Keratinocyte (primary cell): ENCODE data around the gene TBC1D22B. TPM values are rescaled to one million over a fixed set of nuclear protein-coding genes. Genes with fewer than 3 reads are reported as not detected.

Source experiments
- DNase-seq: peaks from one replicate; pipeline ENCODE4 v3.0.0-alpha.2; 2011; ENCODE audit warnings: low read depth, missing footprints, low spot score
- FAIRE-seq: peaks from 2 replicates; lab custom pipeline; 2011; peaks lifted over from hg19 to GRCh38; lab: Jason Lieb, UNC
- H2AFZ ChIP-seq: 2 replicates; pipeline ENCODE4 v1.6.0; 2012; ENCODE audit warnings: low read length, control low read depth, inconsistent platforms; ENCODE audit not compliant: control insufficient read depth
- H3K27ac ChIP-seq: 2 replicates; pipeline ENCODE4 v1.5.1; 2011; ENCODE audit warnings: low read length; ENCODE audit not compliant: control insufficient read depth, insufficient read depth
- H3K27me3 ChIP-seq: 3 replicates; pipeline ENCODE4 v1.6.0; 2011; ENCODE audit warnings: low read length; ENCODE audit not compliant: control insufficient read depth, insufficient read depth; ENCODE audit errors: extremely low read depth
- H3K36me3 ChIP-seq, 2 experiments: 2 replicates in 1 of 2; 3 replicates in 1 of 2; pipeline ENCODE4 v1.5.1; 2011; ENCODE audit warnings: low read length in 2 of 2, mild to moderate bottlenecking in 1 of 2; ENCODE audit not compliant: control insufficient read depth in 2 of 2, insufficient read depth in 2 of 2; ENCODE audit errors: extremely low read depth in 1 of 2
- H3K4me1 ChIP-seq: 3 replicates; pipeline ENCODE4 v1.5.1; 2011; ENCODE audit warnings: low read length; ENCODE audit not compliant: control insufficient read depth, insufficient read depth; ENCODE audit errors: extremely low read depth
- H3K4me2 ChIP-seq: 3 replicates; pipeline ENCODE4 v1.6.0; 2011; ENCODE audit warnings: low read depth, low read length; ENCODE audit not compliant: control insufficient read depth, insufficient read depth; ENCODE audit errors: extremely low read depth
- H3K4me3 ChIP-seq, 3 experiments: fragments of 200-600 bp in 1 of 3; sonication (generic) in 1 of 3; 2 replicates in 2 of 3; 3 replicates in 1 of 3; pipeline ENCODE4 v1.5.1; 2011 to 2016; ENCODE audit warnings: low read length in 3 of 3, mild to moderate bottlenecking in 3 of 3, control low read depth in 2 of 3, inconsistent platforms in 1 of 3, low read depth in 1 of 3, mixed read lengths in 1 of 3, mixed run types in 1 of 3, moderate library complexity in 1 of 3; ENCODE audit not compliant: control insufficient read depth in 2 of 3, insufficient read depth in 2 of 3; ENCODE audit errors: extremely low read depth in 1 of 3
- H3K79me2 ChIP-seq: 2 replicates; pipeline ENCODE4 v1.6.0; 2012; ENCODE audit warnings: low read length; ENCODE audit not compliant: control insufficient read depth, insufficient read depth
- H3K9ac ChIP-seq: 3 replicates; pipeline ENCODE4 v1.6.0; 2011; ENCODE audit warnings: low read length; ENCODE audit not compliant: control insufficient read depth, insufficient read depth; ENCODE audit errors: extremely low read depth
- H3K9me1 ChIP-seq: 3 replicates; pipeline ENCODE4 v1.6.0; 2011; ENCODE audit warnings: low read length; ENCODE audit not compliant: control insufficient read depth, insufficient read depth; ENCODE audit errors: extremely low read depth
- H3K9me3 ChIP-seq: 2 replicates; pipeline ENCODE4 v1.5.1; 2012; ENCODE audit warnings: low read depth, low read length; ENCODE audit not compliant: control insufficient read depth
- H4K20me1 ChIP-seq: 3 replicates; pipeline ENCODE4 v1.6.0; 2011; ENCODE audit warnings: low read length; ENCODE audit not compliant: control insufficient read depth, insufficient read depth; ENCODE audit errors: extremely low read depth
- EZH2 ChIP-seq: IDR thresholded peaks from one replicate; pipeline ENCODE4 v1.6.1; 2012; ENCODE audit warnings: inconsistent platforms, mild to moderate bottlenecking, low read length, moderate library complexity
- dilution Hi-C: fragments of 300-500 bp; cut with MboI; formaldehyde crosslinking; loops from one replicate; pipeline ENCODE4 v1.7.0; 2020; ENCODE audit warnings: low sequenced_read_pairs; ENCODE audit not compliant: extremely low pct_ligation_motif_present
- polyA plus RNA-seq, 5 experiments: library from polyadenylated mRNA; depleted of rRNA in 3 of 5; stranded (reverse) in 3 of 5; stranded (forward) in 1 of 5; unstranded in 1 of 5; fragments of >200 nt; gene quantifications; 1 replicate in 1 of 5; 2 replicates in 3 of 5; 3 replicates in 1 of 5; pipeline versions ENCODE4 v1.2.1 to v1.2.3, GENCODE V29; 2011 to 2012; ENCODE audit warnings: missing spikeins in 2 of 5, low read depth in 1 of 5, low replicate concordance in 1 of 5
- TF ChIP-seq, protein P1 (sequence below), 3 experiments: IDR thresholded peaks in 1 of 3; conservative IDR thresholded peaks in 1 of 3; optimal IDR thresholded peaks in 1 of 3; 2 replicates in 2 of 3; 3 replicates in 1 of 3; pipeline versions ENCODE3 to v1.5.1; 2011; ENCODE audit warnings: low read length in 3 of 3, mild to moderate bottlenecking in 3 of 3, moderate library complexity in 2 of 3, control low read depth in 1 of 3, inconsistent platforms in 1 of 3; ENCODE audit not compliant: insufficient read depth in 2 of 3; ENCODE audit errors: extremely low read depth in 1 of 3

TBC1D22B gene
- polyA plus RNA-seq, 1 donor (not counting 4 experiments of a cell fraction or from before 2014, with no cell fraction given), result 5.9 TPM

DNA sequence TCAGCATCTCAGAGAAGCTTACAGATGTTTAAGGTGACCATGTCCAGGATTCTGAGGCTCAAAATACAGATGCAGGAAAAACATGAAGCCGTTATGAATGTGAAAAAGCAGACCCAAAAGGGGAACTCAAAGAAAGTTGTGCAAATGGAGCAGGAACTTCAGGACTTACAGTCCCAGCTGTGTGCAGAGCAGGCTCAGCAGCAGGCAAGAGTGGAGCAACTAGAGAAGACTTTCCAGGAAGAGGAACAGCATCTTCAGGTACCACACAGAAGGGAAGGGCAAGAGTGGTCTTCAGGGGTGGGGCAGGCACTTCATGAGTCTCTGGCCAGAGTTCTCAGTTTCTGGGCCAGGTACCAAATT lies 111.4 kb downstream of the TBC1D22B start:
- H3K9ac ChIP-seq, result no peak overlapping the region
- no peak for FAIRE-seq
- no peaks in the 10 kb centered on the region for H3K27me3 ChIP-seq
- peaks cover 2% of the 10 kb centered on the region for H3K79me2 ChIP-seq
- TF ChIP-seq, protein P1, sequence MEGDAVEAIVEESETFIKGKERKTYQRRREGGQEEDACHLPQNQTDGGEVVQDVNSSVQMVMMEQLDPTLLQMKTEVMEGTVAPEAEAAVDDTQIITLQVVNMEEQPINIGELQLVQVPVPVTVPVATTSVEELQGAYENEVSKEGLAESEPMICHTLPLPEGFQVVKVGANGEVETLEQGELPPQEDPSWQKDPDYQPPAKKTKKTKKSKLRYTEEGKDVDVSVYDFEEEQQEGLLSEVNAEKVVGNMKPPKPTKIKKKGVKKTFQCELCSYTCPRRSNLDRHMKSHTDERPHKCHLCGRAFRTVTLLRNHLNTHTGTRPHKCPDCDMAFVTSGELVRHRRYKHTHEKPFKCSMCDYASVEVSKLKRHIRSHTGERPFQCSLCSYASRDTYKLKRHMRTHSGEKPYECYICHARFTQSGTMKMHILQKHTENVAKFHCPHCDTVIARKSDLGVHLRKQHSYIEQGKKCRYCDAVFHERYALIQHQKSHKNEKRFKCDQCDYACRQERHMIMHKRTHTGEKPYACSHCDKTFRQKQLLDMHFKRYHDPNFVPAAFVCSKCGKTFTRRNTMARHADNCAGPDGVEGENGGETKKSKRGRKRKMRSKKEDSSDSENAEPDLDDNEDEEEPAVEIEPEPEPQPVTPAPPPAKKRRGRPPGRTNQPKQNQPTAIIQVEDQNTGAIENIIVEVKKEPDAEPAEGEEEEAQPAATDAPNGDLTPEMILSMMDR (optimal IDR thresholded peaks at IDR 0.05 in 1 of 3, IDR thresholded peaks at IDR 0.05 in 1 of 3, conservative IDR thresholded peaks at IDR 0.05 in 1 of 3; ENCODE audit: extremely low read depth in 1 of 3, insufficient read depth in 2 of 3, low read length in 3 of 3), result no peak
- TF ChIP-seq EZH2, result no peak
- H2AFZ ChIP-seq, result no peak overlapping the region
- peaks cover 9 to 19% of the 10 kb centered on the region in 2 experiments for H3K36me3 ChIP-seq
- peaks cover 2% of the 10 kb centered on the region for H3K9me1 ChIP-seq
- H3K4me1 ChIP-seq, result peaks cover 3% of the 10 kb centered on the region
- no peaks in the 10 kb centered on the region for H4K20me1 ChIP-seq
- H3K4me2 ChIP-seq, result no peak overlapping the region
- no peaks in the 10 kb centered on the region for H3K9me3 ChIP-seq
- H3K4me3 ChIP-seq, result no peak overlapping the region
- no peak overlapping the region for H3K27ac ChIP-seq
- no peak for DNase-seq
- dilution Hi-C loops, result no loop called here

DNA sequence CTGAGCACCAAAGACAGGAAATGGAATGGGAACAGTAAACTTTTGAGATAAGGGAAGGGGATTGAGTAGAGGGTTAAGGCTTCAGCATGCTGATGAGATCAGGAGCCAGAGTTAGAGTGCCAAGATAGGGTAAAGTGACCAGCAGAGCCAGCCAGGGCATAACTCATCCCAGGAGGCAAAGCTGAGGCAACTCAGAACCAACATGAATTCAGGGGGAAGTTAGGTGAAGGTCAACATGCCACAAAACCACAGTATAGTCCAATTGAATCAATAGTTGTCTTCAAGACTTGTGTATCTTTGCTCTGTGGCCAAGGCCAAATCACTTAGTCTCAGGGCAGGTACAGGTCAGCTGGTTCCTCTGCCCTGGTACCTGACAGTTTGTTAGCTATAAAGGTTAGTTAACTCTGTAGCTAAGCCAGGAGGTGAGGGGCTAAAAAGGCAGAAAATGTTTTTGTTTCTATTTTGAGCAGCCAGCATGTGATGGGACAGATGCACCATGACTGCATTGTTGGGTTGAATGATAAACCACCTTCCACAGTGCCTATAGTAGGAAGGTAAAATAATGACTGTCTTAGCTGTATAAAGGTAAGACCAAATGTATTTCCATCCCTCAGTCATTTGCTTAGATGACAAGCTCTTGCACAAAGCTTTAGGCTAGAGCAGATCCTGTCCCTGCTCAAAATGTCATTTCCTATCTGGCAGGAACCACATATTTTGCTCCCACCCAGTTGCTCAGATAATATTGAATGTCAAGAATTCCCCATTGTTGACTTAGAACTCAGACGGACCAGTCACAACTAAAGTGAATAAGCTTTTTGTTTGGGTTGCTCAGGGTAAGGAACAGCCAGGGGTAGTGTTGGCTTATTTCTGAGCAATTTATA lies 112.0 kb downstream of the TBC1D22B start:
- FAIRE-seq, result no peak
- peaks cover 9 to 22% of the 10 kb centered on the region in 2 experiments for H3K36me3 ChIP-seq

More for the DNA sequence above, 112.0 kb downstream of the TBC1D22B start:
- no peak for DNase-seq
- Histone ChIP-seq H3K9ac (no peak overlapping the region), H4K20me1 (no peaks in the 10 kb centered on the region), H3K4me3 (no peak overlapping the region), H3K79me2 (peaks cover 2% of the 10 kb centered on the region), H3K4me1 (peaks cover 8% of the 10 kb centered on the region), H2AFZ (no peak overlapping the region), H3K27me3 (no peaks in the 10 kb centered on the region), H3K9me1 (peaks cover 2% of the 10 kb centered on the region), H3K27ac (no peak overlapping the region), H3K4me2 (no peak overlapping the region), H3K9me3 (no peaks in the 10 kb centered on the region)
- TF ChIP-seq, protein P1 (optimal IDR thresholded peaks at IDR 0.05 in 1 of 3, IDR thresholded peaks at IDR 0.05 in 1 of 3, conservative IDR thresholded peaks at IDR 0.05 in 1 of 3; ENCODE audit: extremely low read depth in 1 of 3, insufficient read depth in 2 of 3, low read length in 3 of 3), result no peak
- TF ChIP-seq EZH2, result no peak
- dilution Hi-C loops, result no loop called here
